Measurements from ENCODE around the gene NUP188. TPM values are rescaled to one million over a fixed set of nuclear protein-coding genes. Genes with fewer than 3 reads are reported as not detected.
A peak's percentile ranks its signal among the peaks of the same experiment; 100 is the strongest.

Gene NUP188
- total RNA-seq, 3 donors from 2014 or later (not counting 1 experiment from before 2014, with no cell fraction given): 53.9 to 66.4 (median 58.3) TPM

- Histone ChIP-seq H3K4me1 (ENCODE audit: control insufficient read depth, insufficient read depth, low read length) (peaks cover 30% of the 10 kb centered on the region), H3K27ac (ENCODE audit: low read length) (peak overlapping the region; percentile 39), H3K9me3 (ENCODE audit: control insufficient read depth, insufficient read depth, low read length) (no peaks in the 10 kb centered on the region), H3K4me3 (ENCODE audit: low read length) (no peak overlapping the region), H3K27me3 (ENCODE audit: control insufficient read depth, insufficient read depth, low read length) (no peaks in the 10 kb centered on the region), H3K36me3 (ENCODE audit: control insufficient read depth, insufficient read depth, low read length) (peaks cover 3% of the 10 kb centered on the region)
- no peak for TF ChIP-seq CTCF (IDR thresholded peaks at IDR 0.05)
- DNase-seq (no peak), ATAC-seq (no peak)
- H3K4me3 Mint-ChIP-seq: peak overlapping the region; percentile 25
- H3K36me3 Mint-ChIP-seq: no peaks in the 10 kb centered on the region
- no peaks in the 10 kb centered on the region for H3K27me3 Mint-ChIP-seq (ENCODE audit: low read depth in 2 of 2)
- peaks cover 15 to 54% of the 10 kb centered on the region in 2 donors for H3K4me1 Mint-ChIP-seq
- WGBS (ENCODE audit: insufficient coverage): 97% methylated on average over 5 of the region's 6 CpGs
- peak overlapping the region; percentile 34 to 88 for H3K27ac Mint-ChIP-seq
- intact Hi-C loops (cut with micrococcal nuclease): loop anchor here (5.0 kb wide), 1 partner anchor 41 kb away; the partner anchor contains the start of genes KYAT1 and LRRC8A
- no peaks in the 10 kb centered on the region for H3K9me3 Mint-ChIP-seq
Observed at GRCh38 chr9:128923493-128923883, 24.0 kb upstream of the NUP188 start.

GRCh38 chr9:128927731-128928411 is 19.6 kb upstream of the NUP188 start:
- H3K36me3 Mint-ChIP-seq: no peaks in the 10 kb centered on the region
- intact Hi-C loops (cut with micrococcal nuclease): loop anchor here (1.0 kb wide), 1 partner anchor 65 kb away; no protein-coding TSS in a partner anchor
- Histone ChIP-seq H3K4me3 (ENCODE audit: low read length) (no peak overlapping the region), H3K36me3 (ENCODE audit: control insufficient read depth, insufficient read depth, low read length) (no peaks in the 10 kb centered on the region), H3K9me3 (ENCODE audit: control insufficient read depth, insufficient read depth, low read length) (no peaks in the 10 kb centered on the region), H3K4me1 (ENCODE audit: control insufficient read depth, insufficient read depth, low read length) (peaks cover 15% of the 10 kb centered on the region), H3K27me3 (ENCODE audit: control insufficient read depth, insufficient read depth, low read length) (no peaks in the 10 kb centered on the region), H3K27ac (ENCODE audit: low read length) (no peak overlapping the region)
- peak; percentile 87 for TF ChIP-seq CTCF (IDR thresholded peaks at IDR 0.05)
- DNase-seq (peak; percentile 44 to 79), ATAC-seq (peak; percentile 48 to 83 (median 78))
- peak overlapping the region; percentile 50 to 74 for H3K27ac Mint-ChIP-seq
- no peaks in the 10 kb centered on the region for H3K27me3 Mint-ChIP-seq (ENCODE audit: low read depth in 2 of 2)
- H3K4me1 Mint-ChIP-seq: peaks cover 9 to 30% of the 10 kb centered on the region in 2 donors
- H3K9me3 Mint-ChIP-seq: no peaks in the 10 kb centered on the region
- WGBS (ENCODE audit: insufficient coverage): 40% methylated on average over 10 of the region's 10 CpGs
- no peak overlapping the region for H3K4me3 Mint-ChIP-seq

GRCh38 chr9:128928624-128929023 is 18.9 kb upstream of the NUP188 start:
- Mint-ChIP-seq H3K36me3 (no peaks in the 10 kb centered on the region), H3K4me1 (peaks cover 9 to 24% of the 10 kb centered on the region in 2 donors)
- no peaks in the 10 kb centered on the region for H3K9me3 ChIP-seq (ENCODE audit: control insufficient read depth, insufficient read depth, low read length)

More at GRCh38 chr9:128928624-128929023, 18.9 kb upstream of the NUP188 start:
- WGBS (ENCODE audit: insufficient coverage): 96% methylated on average over 2 of the region's 2 CpGs
- no peak for TF ChIP-seq CTCF (IDR thresholded peaks at IDR 0.05)
- Mint-ChIP-seq H3K27ac (no peak overlapping the region), H3K9me3 (no peaks in the 10 kb centered on the region), H3K4me3 (no peak overlapping the region), H3K27me3 (ENCODE audit: low read depth in 2 of 2) (no peaks in the 10 kb centered on the region)
- intact Hi-C loops (cut with micrococcal nuclease): loop anchor here (1.0 kb wide), 1 partner anchor 65 kb away; no protein-coding TSS in a partner anchor
- DNase-seq: no peak
- ATAC-seq: no peak
- H3K4me1 ChIP-seq (ENCODE audit: control insufficient read depth, insufficient read depth, low read length): peaks cover 8% of the 10 kb centered on the region
- no peaks in the 10 kb centered on the region for H3K27me3 ChIP-seq (ENCODE audit: control insufficient read depth, insufficient read depth, low read length)
- H3K4me3 ChIP-seq (ENCODE audit: low read length): no peak overlapping the region
- H3K27ac ChIP-seq (ENCODE audit: low read length): no peak overlapping the region
- no peaks in the 10 kb centered on the region for H3K36me3 ChIP-seq (ENCODE audit: control insufficient read depth, insufficient read depth, low read length)

Data from natural killer cell (primary cell).